22Rv1 (cell line): ENCODE data around the gene EXOC1.

Experiments used
- ZFX ChIP-seq: fragments of 450-650 bp; IDR thresholded peaks from 2 replicates; pipeline ENCODE4 v1.6.1; 2017; ENCODE audit warnings: antibody characterized with exemption, borderline replicate concordance
- TF ChIP-seq, protein P1 (sequence below): fragments of 450-650 bp; IDR thresholded peaks from 2 replicates; pipeline ENCODE4 v1.5.1; 2017; ENCODE audit warnings: mild to moderate bottlenecking

DNA sequence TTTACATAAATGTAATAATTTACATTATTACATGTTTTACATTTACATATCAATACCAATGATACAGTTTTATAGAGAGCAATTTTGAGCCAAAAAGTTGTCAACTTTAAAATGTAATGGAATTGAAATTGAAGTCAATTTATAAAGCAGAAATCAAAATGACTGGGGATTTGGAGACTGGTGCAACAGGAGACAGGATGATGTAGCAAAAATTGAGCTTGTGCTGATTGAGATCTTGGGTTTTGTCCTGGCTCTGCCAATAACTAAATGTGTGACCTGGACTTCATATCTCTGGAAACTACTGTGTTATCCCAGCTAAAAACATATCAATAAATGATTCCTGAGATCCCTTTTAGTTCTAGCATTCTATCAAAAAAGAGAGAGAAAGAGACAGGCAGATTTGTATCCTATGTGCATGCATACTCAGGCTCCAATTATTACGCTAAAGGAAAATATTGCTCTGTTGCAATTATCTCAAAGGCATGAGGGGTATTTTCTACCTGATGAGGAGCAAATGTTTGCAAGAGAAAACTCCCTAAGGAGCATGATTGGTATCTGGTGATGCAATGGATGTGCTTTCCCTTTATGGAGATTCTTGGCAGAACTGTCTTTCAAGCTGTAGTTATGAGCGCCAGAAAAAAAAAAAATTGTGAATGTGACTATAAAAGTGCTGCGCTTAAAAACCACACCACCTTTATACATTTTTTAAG, 19.2 kb upstream of the EXOC1 start:
- TF ChIP-seq, protein P1, sequence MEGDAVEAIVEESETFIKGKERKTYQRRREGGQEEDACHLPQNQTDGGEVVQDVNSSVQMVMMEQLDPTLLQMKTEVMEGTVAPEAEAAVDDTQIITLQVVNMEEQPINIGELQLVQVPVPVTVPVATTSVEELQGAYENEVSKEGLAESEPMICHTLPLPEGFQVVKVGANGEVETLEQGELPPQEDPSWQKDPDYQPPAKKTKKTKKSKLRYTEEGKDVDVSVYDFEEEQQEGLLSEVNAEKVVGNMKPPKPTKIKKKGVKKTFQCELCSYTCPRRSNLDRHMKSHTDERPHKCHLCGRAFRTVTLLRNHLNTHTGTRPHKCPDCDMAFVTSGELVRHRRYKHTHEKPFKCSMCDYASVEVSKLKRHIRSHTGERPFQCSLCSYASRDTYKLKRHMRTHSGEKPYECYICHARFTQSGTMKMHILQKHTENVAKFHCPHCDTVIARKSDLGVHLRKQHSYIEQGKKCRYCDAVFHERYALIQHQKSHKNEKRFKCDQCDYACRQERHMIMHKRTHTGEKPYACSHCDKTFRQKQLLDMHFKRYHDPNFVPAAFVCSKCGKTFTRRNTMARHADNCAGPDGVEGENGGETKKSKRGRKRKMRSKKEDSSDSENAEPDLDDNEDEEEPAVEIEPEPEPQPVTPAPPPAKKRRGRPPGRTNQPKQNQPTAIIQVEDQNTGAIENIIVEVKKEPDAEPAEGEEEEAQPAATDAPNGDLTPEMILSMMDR, result no peak
- TF ChIP-seq ZFX, result no peak
